ENCODE data around the gene CADM2.

CADM2 gene

DNA sequence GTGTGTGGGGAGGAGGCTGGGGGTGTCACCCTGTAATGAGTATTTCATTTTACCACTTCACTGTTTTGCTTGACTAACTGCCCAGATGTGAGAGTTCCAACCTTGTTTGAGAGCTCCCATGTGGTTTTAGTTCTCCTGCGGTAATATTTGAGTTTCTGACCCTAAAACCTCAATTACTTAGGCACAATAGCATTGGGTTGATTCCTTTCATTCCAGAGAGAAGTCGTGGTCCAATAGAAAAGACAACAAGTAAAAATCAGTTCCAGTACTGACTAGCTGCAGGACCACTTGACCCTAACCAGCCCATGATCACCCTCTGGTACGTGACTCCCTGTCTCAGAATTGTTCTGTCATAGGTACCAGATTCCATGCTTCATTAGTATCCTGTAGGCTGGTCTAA, 630.4 kb downstream of the CADM2 start:
- H3K27ac ChIP-seq (ENCODE audit: low read length) = no peak overlapping the region
- no peaks in the 10 kb centered on the region for H3K9me3 ChIP-seq (ENCODE audit: insufficient read depth, low read depth, low read length)
- H3K4me3 ChIP-seq (ENCODE audit: low read length) = no peak overlapping the region
- no peak overlapping the region for H3K9ac ChIP-seq (ENCODE audit: low read depth, low read length)
- no peaks in the 10 kb centered on the region for H3K27me3 ChIP-seq (ENCODE audit: insufficient read depth, low read length)
- H3K36me3 ChIP-seq (ENCODE audit: insufficient read depth, low read depth, low read length) = no peaks in the 10 kb centered on the region
- H3K4me1 ChIP-seq (ENCODE audit: insufficient read depth, low read length) = peaks cover 5% of the 10 kb centered on the region; the same call in 1 of the 2 replicates

- Histone ChIP-seq H3K27me3 (ENCODE audit: insufficient read depth, low read length) (no peaks in the 10 kb centered on the region), H3K4me1 (ENCODE audit: insufficient read depth, low read length) (no peaks in the 10 kb centered on the region; the same call in 1 of the 2 replicates), H3K27ac (ENCODE audit: low read length) (no peak overlapping the region), H3K9me3 (ENCODE audit: insufficient read depth, low read depth, low read length) (no peaks in the 10 kb centered on the region), H3K4me3 (ENCODE audit: low read length) (no peak overlapping the region), H3K9ac (ENCODE audit: low read depth, low read length) (no peak overlapping the region), H3K36me3 (ENCODE audit: insufficient read depth, low read depth, low read length) (no peaks in the 10 kb centered on the region)
These were observed 632.7 kb downstream of the CADM2 start for GRCh38 chr3:85591451-85591850.

DNA sequence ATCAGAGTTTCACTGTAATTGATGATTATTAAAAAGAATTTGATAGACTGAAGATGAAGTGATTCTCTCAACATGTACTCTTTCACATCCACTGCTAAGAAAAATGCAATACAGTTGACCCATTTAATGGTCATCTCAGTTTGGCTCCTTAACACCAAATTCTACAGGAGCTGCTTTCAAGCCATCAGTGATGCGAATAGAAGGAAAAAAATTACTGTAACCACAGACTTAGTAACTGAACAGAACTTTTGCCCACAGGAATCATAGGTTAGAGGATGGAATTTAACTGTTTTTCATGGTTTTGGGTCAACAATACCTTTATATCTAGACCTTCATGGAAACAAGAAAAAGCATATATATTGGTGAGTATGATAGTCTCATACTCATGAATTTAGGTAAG, 633.5 kb downstream of the CADM2 start:
- Histone ChIP-seq H3K9me3 (ENCODE audit: insufficient read depth, low read depth, low read length) (no peaks in the 10 kb centered on the region), H3K36me3 (ENCODE audit: insufficient read depth, low read depth, low read length) (no peaks in the 10 kb centered on the region), H3K4me3 (ENCODE audit: low read length) (no peak overlapping the region), H3K27ac (ENCODE audit: low read length) (no peak overlapping the region), H3K9ac (ENCODE audit: low read depth, low read length) (no peak overlapping the region), H3K27me3 (ENCODE audit: insufficient read depth, low read length) (no peaks in the 10 kb centered on the region), H3K4me1 (ENCODE audit: insufficient read depth, low read length) (no peaks in the 10 kb centered on the region)

DNA sequence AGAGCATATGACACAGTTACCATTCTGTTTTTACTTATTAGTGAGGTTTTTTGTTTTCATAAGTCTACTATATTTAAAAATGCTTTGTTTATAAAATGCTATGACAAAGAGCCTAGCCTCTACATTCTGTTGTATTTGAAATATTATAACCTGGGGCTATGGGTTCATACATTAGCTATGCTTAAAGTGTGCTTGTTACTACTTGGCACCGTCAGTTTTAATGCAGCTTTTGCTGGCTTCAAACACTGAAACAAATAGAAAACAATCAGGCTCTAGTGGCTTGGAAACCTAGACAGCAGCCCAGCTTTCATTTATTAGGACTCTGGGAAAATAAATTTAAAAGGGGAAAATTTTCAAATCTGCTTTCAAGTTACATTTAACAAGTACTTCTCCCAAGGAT, 635.9 kb downstream of the CADM2 start:
- no peak overlapping the region for H3K4me3 ChIP-seq (ENCODE audit: low read length)
- no peaks in the 10 kb centered on the region for H3K36me3 ChIP-seq (ENCODE audit: insufficient read depth, low read depth, low read length)
- no peaks in the 10 kb centered on the region for H3K9me3 ChIP-seq (ENCODE audit: insufficient read depth, low read depth, low read length)
- no peaks in the 10 kb centered on the region for H3K27me3 ChIP-seq (ENCODE audit: insufficient read depth, low read length)
- no peak overlapping the region for H3K27ac ChIP-seq (ENCODE audit: low read length)
- H3K4me1 ChIP-seq (ENCODE audit: insufficient read depth, low read length) = no peaks in the 10 kb centered on the region
- H3K9ac ChIP-seq (ENCODE audit: low read depth, low read length) = no peak overlapping the region

DNA sequence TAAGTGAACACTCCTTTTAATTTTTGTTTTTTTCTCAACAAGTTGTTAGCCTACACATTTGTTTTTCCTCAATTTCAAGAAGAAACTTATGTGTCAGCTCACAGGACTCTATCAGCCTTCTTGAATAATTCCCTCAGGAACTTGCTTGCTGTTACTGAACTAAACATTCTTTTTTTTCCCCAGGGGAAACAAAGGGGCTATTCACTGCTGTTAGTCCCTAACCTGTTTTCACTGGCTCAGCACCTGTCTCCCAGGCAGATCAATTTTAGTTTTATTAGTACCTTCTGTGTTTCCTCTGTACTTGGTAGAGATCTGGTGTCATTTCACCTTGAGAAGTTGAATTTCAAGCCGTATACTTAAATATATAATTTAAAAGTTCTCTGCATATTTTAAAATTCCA, 644.6 kb downstream of the CADM2 start:
- Histone ChIP-seq H3K36me3 (ENCODE audit: insufficient read depth, low read depth, low read length) (no peaks in the 10 kb centered on the region), H3K4me1 (ENCODE audit: insufficient read depth, low read length) (no peaks in the 10 kb centered on the region), H3K27ac (ENCODE audit: low read length) (no peak overlapping the region), H3K9me3 (ENCODE audit: insufficient read depth, low read depth, low read length) (no peaks in the 10 kb centered on the region), H3K9ac (ENCODE audit: low read depth, low read length) (no peak overlapping the region), H3K4me3 (ENCODE audit: low read length) (no peak overlapping the region), H3K27me3 (ENCODE audit: insufficient read depth, low read length) (0 out of 2 replicates have a peak, but pooled peaks cover 7% of the 10 kb centered on the region)

DNA sequence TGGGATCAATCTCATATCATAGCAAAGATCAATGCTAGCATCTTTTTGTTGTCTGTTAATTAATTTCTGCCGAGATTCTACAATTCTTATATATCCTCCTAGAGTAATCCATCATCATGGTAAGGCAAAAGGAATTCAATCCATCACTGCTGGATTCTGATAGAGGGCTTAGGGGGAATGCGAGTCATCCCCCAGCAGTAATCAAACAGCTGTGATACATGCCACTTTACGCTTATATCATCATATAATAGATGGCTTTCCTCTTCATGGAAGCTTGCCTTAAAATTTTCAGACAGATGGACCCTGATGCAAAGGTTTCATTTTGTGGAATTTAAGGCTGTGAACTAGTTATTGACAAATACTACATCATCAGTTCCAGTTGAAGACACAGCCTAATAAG, 645.9 kb downstream of the CADM2 start:
- Histone ChIP-seq H3K27ac (ENCODE audit: low read length) (no peak overlapping the region), H3K4me3 (ENCODE audit: low read length) (no peak overlapping the region), H3K9me3 (ENCODE audit: insufficient read depth, low read depth, low read length) (no peaks in the 10 kb centered on the region), H3K4me1 (ENCODE audit: insufficient read depth, low read length) (no peaks in the 10 kb centered on the region), H3K36me3 (ENCODE audit: insufficient read depth, low read depth, low read length) (no peaks in the 10 kb centered on the region), H3K27me3 (ENCODE audit: insufficient read depth, low read length) (0 out of 2 replicates have a peak, but pooled peaks cover 7% of the 10 kb centered on the region), H3K9ac (ENCODE audit: low read depth, low read length) (no peak overlapping the region)

DNA sequence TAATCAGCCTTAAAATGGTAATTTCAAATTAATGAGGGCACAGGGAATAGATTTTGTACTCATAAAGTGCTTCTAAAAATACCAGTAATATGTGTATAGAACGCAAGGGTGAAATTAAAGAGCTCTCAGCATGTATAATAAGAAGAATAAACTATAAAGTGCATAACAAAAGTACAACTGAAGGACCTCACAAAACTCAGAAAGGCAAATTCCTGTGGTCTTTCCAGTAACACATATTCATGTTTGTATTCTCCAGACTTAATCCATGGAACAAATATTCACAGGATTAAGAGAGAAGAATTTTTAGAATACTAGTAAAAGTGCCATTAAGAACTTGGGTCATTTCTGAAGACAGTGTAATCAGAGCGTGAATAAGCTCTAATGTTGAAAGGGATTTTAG, 646.3 kb downstream of the CADM2 start:
- no peak overlapping the region for H3K9ac ChIP-seq (ENCODE audit: low read depth, low read length)
- no peaks in the 10 kb centered on the region for H3K36me3 ChIP-seq (ENCODE audit: insufficient read depth, low read depth, low read length)
- H3K9me3 ChIP-seq (ENCODE audit: insufficient read depth, low read depth, low read length) = no peaks in the 10 kb centered on the region
- 0 out of 2 replicates have a peak, but pooled peaks cover 7% of the 10 kb centered on the region for H3K27me3 ChIP-seq (ENCODE audit: insufficient read depth, low read length)
- no peak overlapping the region for H3K27ac ChIP-seq (ENCODE audit: low read length)
- no peaks in the 10 kb centered on the region for H3K4me1 ChIP-seq (ENCODE audit: insufficient read depth, low read length)
- H3K4me3 ChIP-seq (ENCODE audit: low read length) = no peak overlapping the region

- H3K27me3 ChIP-seq (ENCODE audit: insufficient read depth, low read length) = no peaks in the 10 kb centered on the region
- no peak overlapping the region for H3K9ac ChIP-seq (ENCODE audit: low read depth, low read length)
- no peaks in the 10 kb centered on the region for H3K36me3 ChIP-seq (ENCODE audit: insufficient read depth, low read depth, low read length)
- peaks cover 16% of the 10 kb centered on the region; the same call in 1 of the 2 replicates for H3K4me1 ChIP-seq (ENCODE audit: insufficient read depth, low read length)
- no peak overlapping the region for H3K27ac ChIP-seq (ENCODE audit: low read length)
- H3K9me3 ChIP-seq (ENCODE audit: insufficient read depth, low read depth, low read length) = no peaks in the 10 kb centered on the region
- H3K4me3 ChIP-seq (ENCODE audit: low read length) = 0 out of 2 replicates have a peak overlapping the region, but pooled peaks have one; percentile 20
These were observed 667.9 kb downstream of the CADM2 start for GRCh38 chr3:85626662-85627061.

DNA sequence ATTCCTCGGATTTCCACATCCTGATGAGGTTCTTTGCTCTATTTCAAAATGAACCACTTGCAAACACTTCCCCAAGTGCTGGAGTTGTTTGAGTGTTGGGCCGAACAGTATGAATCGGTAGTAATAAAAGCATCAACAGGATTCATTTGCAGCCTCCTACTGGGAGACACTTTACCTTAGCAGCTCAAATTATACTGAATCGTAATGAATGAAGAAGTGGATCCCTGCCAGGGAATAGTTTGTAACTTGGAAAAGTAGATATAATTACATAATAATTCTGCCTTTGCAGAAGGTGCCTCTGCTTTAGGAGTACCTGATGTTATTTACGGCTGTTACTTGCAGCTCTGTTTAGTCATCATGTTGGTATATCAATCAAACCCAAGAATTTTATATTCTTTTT, 669.1 kb downstream of the CADM2 start:
- no peak overlapping the region for H3K27ac ChIP-seq (ENCODE audit: low read length)
- H3K36me3 ChIP-seq (ENCODE audit: insufficient read depth, low read depth, low read length) = no peaks in the 10 kb centered on the region
- no peaks in the 10 kb centered on the region for H3K27me3 ChIP-seq (ENCODE audit: insufficient read depth, low read length)
- H3K9me3 ChIP-seq (ENCODE audit: insufficient read depth, low read depth, low read length) = no peaks in the 10 kb centered on the region
- no peak overlapping the region for H3K4me3 ChIP-seq (ENCODE audit: low read length)
- H3K9ac ChIP-seq (ENCODE audit: low read depth, low read length) = no peak overlapping the region
- peaks cover 16% of the 10 kb centered on the region; the same call in 1 of the 2 replicates for H3K4me1 ChIP-seq (ENCODE audit: insufficient read depth, low read length)

- H3K9me3 ChIP-seq (ENCODE audit: insufficient read depth, low read depth, low read length) = no peaks in the 10 kb centered on the region
- H3K27ac ChIP-seq (ENCODE audit: low read length) = no peak overlapping the region
- H3K9ac ChIP-seq (ENCODE audit: low read depth, low read length) = no peak overlapping the region
- H3K27me3 ChIP-seq (ENCODE audit: insufficient read depth, low read length) = no peaks in the 10 kb centered on the region
- no peak overlapping the region for H3K4me3 ChIP-seq (ENCODE audit: low read length)
- H3K36me3 ChIP-seq (ENCODE audit: insufficient read depth, low read depth, low read length) = no peaks in the 10 kb centered on the region
- H3K4me1 ChIP-seq (ENCODE audit: insufficient read depth, low read length) = peaks cover 15% of the 10 kb centered on the region; the same call in 1 of the 2 replicates
These were observed 672.3 kb downstream of the CADM2 start for GRCh38 chr3:85631070-85631469.

DNA sequence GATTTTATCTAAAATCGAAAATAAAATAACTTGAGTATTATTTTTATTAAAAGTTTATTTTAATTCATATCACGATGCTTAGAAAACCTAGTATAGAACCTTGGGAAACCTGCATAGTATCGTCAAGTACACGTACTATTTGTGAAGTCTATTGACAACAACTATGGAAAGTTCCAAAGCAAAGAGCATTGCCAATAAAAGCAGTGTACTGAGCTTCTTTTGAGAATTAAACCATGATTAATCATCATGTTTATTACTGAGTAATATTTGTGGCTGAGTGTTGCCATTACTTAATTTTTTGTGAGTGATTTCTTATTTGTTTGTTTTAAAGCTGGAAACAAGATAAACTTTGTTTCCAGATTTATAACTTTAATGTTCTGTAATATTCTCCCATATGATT, 674.1 kb downstream of the CADM2 start:
- Histone ChIP-seq H3K27ac (ENCODE audit: low read length) (no peak overlapping the region), H3K9ac (ENCODE audit: low read depth, low read length) (no peak overlapping the region), H3K36me3 (ENCODE audit: insufficient read depth, low read depth, low read length) (no peaks in the 10 kb centered on the region), H3K9me3 (ENCODE audit: insufficient read depth, low read depth, low read length) (no peaks in the 10 kb centered on the region), H3K4me3 (ENCODE audit: low read length) (no peak overlapping the region), H3K4me1 (ENCODE audit: insufficient read depth, low read length) (peaks cover under 1% of the 10 kb centered on the region; the same call in 1 of the 2 replicates), H3K27me3 (ENCODE audit: insufficient read depth, low read length) (no peaks in the 10 kb centered on the region)

DNA sequence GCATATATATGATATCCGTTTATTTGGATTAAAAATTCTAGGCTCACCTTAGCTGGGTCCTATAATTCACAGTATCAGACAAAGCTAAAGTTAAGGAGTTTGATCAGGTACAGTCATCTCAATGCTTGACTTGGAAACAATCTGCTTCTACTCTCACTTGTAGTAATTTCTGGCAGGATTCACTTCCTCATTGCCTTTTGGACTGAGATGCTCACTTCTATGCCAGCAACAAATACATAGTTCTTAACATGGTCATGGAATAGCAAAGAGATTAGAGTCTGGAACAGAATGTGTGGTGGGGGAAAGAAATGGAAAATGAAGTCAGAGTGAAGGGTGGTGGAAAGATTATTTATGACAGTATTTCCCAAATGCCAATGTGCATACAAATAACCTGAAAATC, 693.6 kb downstream of the CADM2 start:
- Histone ChIP-seq H3K4me1 (ENCODE audit: insufficient read depth, low read length) (no peaks in the 10 kb centered on the region), H3K27ac (ENCODE audit: low read length) (no peak overlapping the region), H3K9me3 (ENCODE audit: insufficient read depth, low read depth, low read length) (no peaks in the 10 kb centered on the region), H3K9ac (ENCODE audit: low read depth, low read length) (no peak overlapping the region), H3K27me3 (ENCODE audit: insufficient read depth, low read length) (no peaks in the 10 kb centered on the region), H3K4me3 (ENCODE audit: low read length) (no peak overlapping the region), H3K36me3 (ENCODE audit: insufficient read depth, low read depth, low read length) (no peaks in the 10 kb centered on the region)
